Ramos (cell line): ENCODE measurements around the gene WBP2.

Experiments
- in situ Hi-C: fragments of 300-500 bp; cut with MboI; formaldehyde crosslinking; loops from one replicate; pipeline ENCODE4 v1.14.3; 2022; ENCODE audit warnings: low sequenced_read_pairs; ENCODE audit not compliant: unreplicated experiment

The WBP2 gene

DNA sequence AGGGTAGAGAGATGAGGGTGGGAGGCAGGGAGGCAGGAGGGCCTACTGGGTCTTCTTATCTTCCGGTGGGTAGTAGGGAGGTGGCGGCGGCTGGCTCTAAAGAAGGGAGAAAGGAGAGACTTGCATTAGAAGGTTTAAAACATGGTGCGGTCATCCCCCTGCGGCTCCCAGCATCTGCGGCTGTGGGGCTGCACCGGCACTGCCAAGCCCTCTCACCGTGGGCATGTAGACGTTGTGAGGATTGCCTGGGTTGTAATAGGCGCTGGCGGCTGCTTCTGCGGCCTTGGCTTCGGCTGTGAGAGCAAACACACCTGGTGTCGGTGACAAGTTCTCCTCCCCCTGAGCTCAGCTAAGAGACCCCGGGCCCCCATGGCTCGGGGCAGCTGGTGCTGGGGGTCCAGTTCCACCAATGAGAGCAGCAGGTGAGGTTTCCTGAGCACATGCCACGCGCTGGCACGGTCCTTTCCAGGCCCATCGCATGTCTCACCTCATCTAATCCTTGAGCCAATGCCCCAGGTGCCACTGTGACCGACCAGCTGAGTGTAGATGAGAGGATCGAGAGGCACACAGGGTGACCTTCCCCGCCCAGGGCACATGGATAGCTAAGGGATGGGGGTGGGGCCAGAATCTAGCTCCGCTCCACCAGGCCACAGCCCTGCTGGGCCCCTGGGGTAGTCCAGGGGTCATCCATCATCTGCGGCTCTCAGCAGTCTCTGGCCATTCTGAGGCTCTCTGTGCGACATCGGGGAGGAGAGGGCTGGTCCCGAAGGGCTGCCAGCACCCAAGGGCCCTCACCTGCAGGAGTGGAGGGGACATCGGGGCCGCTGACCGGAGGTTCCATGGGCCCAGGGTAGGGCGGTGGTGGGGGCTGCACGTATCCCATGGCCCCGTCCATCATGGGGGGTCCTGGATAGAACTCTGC, 8.2 kb downstream of the WBP2 start:
- in situ Hi-C loops: loop anchor here (10.0 kb wide), 1 partner anchor 242 kb away; no protein-coding TSS in a partner anchor

DNA sequence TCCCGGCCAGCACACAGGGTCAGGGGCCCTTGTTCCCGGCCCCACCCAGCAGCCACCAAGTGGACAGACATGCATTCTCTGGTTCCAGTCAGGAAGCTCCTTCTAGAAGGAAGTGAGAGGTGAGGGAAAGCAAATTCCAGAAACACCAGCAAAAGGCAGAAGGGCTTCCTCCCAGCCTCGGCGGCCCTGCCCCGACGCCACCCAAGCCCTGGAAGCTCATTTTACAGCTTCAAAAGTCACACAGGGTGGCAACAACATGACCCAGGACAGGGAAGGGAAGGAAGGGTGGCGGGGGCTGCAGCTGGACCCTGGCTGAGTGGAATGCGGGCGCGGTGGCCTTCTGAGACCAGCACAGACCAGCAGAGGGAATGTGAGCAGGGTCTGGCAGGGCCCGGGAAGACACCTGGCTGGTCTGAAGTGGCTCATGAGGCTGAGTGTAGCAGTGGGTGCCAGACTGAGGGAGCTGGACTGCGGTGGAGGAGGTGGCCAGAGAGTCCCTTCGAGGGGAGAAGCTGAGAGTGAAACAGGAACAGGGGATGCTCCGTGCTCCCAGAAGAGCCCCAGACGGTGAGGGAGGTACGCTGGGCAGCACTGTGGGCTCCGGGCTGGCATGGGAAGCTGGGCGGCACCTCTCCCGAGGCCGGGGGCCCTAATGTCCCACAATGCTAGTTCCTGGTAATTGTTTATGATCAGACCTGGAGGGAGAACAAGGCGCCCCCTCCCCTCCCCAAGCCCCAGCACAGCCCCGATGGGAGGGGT, 9.0 kb downstream of the WBP2 start:
- in situ Hi-C loops: loop anchor here (10.0 kb wide), 1 partner anchor 241 kb away; no protein-coding TSS in a partner anchor

DNA sequence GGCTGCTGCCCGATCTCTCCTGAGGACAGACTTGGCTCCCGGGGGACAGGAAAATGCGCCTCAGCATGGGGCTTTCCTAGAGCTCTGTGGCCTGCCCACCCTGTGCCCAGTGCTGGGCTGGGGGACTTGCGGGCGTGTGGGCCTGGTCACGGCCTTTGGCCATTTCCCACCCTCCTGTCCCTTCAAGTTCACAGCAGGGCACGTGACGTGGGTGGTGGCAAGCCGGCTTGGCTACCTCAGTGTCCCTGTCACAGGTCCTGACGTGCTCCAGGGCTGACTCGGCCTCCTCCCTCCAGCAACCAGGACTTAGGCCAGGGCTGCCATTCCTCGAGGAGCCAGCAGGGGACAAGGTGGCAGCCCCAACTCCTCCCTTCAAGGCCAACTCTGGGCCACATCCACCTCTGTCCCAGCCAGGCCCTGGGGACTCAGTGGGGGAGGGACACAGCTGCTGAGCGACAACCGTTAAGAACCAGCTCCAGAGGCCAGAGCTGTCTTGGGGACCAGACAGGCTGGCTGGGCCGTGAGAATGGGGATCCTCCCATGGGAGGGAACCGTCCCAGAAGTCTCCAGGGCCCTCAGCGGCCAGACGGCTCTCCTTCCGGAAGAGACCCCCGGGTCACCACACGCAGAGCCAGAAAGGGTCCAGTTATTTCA, 9.9 kb downstream of the WBP2 start:
- in situ Hi-C loops: loop anchor here (10.0 kb wide), 1 partner anchor 240 kb away; no protein-coding TSS in a partner anchor

DNA sequence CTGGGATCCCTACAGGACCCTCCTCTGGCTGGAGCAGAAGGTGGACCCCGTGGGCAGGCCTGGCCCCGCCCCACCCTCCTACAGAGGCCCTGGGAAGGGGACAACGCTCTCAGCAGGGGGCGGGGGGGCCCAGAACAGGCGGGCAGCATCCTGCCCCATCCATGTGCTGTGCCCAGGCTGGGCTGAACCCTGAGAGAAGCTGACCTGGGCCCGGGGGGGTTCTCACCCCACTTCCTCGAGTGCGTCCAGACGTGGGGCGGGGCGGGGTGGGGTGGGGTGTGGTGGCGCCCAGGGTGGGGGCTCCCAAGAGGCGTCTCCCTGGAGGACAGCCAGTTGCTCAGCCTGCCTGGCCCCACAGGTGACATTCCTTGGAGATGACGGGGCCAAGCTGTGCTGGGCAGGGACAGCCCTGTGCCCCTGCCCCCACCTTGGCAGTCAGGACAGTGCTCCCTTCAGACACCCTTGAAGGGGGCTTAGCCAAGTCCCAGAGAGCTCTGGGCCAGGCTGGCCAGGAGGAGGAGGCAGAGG, 10.5 kb downstream of the WBP2 start:
- in situ Hi-C loops: loop anchor here (10.0 kb wide), 1 partner anchor 240 kb away; no protein-coding TSS in a partner anchor

DNA sequence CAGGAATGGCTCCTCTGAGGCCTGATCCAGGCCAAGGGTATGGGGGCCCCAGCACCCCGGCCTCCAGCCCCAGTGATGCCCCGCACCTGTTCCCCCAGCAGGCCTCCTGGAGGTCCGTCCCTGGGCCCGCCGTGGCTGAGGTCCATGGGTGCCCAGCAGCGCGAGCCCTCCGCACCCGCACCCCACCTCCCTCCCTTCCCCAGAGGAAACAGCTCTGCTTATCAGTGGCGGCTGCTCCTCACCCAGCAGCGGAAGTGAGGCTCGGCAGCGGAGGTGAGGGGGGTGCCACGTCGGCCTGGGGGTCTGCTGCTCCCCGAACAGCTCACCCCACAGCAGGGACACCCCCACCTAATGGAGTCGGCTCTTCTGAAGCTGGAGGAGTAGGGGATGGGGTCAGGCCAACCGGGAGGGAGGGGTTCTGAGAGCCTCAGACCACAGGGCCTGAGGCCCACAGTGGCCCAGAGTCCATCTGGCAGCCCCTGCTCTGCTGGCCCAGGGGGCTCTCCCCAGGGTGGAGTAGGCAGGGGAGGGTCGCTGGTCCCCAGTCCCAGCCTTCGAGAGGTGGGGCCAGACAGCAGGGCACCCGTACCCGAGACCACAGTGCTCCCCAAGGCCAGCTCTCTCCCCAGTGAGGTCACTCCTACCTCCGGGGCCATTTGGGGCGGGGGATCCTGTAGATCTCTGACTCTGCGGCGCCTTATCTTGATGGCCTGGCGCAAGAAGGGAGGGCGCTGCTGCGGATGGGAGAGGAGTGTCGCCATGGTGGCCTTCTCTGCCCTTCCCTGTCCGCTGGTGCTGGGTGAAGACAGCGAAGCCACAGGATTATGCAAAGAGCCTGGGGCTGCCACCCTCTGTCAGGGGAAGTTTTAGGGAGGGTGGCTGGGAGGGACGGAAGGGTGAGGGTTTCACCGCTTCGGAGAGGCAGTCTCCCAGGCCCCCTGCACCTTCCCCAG, 11.3 kb downstream of the WBP2 start, which contains the start of gene UNC13D:
TSS of gene UNC13D (minus strand) at position 828 of the 953 bp plus-strand sequence. CDS start at position 761, 67 bp downstream.
- in situ Hi-C loops: loop anchor here (10.0 kb wide), 1 partner anchor 239 kb away; no protein-coding TSS in a partner anchor

DNA sequence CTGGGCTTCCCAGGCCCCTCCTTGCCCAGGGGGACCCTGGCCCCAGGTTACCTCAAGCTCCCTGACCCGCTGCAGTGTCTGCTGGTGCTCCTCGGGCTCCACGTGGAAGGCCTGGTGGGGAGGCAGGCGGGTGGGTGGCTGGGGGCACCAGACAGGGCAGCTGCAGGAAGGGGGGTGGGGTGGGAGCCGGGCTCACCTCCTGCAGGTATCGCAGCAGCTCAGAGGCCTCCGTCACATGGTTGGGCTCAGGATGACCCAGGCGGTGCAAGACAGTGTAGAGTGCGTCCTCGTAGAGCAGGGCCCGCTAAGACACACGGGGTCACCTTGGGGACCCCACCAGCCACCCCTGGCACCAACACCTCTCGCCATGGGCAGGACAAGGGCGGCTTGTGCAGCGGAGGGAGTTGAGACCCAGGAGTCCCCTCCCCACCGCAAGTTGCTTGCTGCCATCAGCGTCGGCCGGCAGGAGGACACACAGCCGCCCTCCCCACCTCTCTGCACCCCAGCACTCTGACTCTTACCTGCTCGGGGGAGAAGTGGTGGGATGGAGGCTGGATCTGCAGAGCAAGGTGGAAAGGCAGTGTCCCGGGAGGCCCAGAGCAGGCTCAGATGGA, 12.1 kb downstream of the WBP2 start:
- in situ Hi-C loops: loop anchor here (10.0 kb wide), 1 partner anchor 238 kb away; no protein-coding TSS in a partner anchor

DNA sequence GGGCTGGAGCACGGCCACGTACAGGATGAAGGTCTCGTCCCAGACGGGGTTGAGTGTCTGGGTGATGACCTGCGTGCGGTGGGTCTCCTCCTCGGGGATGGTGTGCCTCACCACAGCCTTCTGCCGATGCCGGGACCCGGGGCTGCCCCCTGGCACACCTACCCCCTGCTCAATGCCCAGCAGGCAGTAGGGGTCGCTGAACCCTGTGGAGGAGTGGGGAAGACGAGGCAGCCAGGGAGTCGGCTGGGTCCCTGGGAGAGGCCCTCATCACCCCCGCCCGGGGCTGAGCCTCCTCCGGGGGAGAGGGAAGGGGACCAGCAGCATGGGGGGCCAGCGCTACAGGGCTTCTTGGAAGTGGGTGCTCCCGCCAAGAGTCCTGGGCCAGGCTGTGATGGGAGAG, 12.7 kb downstream of the WBP2 start:
- in situ Hi-C loops: loop anchor here (10.0 kb wide), 1 partner anchor 238 kb away; no protein-coding TSS in a partner anchor

DNA sequence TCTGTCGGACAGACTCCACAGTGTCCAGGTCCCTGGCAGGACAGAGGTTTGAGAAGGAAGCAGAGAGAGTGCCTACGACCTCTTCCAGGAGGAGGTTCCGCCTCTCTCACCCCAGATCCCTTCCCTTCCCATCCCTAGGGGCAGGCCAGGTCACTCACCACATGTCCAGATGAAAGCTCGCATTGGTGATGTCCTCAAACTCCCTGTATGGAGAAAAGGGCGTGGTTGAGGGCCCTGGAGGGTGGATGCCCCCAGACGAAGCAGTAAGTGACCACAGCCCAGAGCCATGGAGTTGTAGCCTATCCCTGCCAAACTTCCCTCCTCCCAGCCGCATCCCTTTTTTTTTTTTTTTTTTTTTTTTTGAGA, 14.4 kb downstream of the WBP2 start:
- in situ Hi-C loops: loop anchor here (10.0 kb wide), 1 partner anchor 236 kb away; no protein-coding TSS in a partner anchor

DNA sequence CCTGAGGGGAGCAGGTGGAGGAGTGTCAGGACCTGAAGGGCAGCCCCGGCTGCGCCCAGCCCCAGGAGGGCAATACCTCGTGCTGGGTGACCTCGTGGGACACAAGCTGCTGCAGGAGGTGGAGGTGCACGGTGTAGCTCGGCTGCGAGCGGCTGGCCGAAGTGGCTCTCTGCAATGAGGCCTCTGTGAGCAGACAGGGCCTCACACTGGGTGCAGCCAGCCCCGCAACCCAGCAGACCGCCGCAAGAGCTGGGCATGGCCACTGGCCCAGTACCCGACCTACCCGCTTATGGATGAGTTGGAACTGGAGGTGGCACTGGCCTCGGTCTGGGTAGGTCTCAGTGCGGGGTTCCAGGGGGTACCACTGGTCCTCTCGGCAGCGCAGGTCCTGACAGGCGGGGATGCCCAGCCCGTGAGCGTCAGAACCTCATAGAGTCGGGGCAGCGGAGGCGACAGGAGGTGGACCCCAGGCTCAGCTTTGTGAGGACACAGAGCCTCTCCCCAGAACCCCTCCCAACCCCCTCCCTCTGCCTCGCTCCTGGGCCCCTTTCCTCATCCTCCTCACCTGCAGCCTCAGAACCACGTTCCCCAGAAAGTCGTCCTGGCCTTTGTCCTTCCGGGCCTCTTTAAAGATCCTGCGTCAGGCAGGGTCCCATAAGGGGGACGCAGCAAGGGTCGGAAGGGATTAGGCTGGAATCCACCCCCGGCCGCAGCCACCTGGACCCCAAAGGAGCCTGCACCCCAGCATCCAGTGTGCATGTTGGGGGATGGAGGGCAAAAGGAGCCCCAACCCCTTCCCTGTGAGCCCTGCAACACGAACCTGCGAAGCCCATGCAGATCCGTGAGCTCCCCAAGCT, 15.0 kb downstream of the WBP2 start:
- in situ Hi-C loops: loop anchor here (10.0 kb wide), 1 partner anchor 235 kb away; no protein-coding TSS in a partner anchor

DNA sequence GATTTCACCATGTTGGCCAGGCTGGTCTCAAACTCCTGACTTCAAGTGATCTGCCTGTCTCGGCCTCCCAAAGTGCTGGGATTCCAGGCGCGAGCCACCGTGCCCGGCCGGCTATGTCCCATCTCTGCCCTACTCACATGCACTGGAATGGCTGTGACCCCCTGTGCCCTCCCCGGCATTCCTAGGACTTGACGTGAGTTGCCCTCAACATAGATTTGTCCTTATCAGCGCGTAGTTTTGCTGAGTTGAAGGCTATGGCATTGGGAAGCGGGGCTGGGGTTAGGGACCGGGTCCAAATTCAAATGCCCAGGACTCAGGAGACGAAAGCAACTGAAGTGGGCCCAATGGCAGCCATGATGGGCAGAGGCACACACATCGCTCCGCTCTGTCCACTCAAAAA, 16.7 kb downstream of the WBP2 start:
- in situ Hi-C loops: no loop called here

DNA sequence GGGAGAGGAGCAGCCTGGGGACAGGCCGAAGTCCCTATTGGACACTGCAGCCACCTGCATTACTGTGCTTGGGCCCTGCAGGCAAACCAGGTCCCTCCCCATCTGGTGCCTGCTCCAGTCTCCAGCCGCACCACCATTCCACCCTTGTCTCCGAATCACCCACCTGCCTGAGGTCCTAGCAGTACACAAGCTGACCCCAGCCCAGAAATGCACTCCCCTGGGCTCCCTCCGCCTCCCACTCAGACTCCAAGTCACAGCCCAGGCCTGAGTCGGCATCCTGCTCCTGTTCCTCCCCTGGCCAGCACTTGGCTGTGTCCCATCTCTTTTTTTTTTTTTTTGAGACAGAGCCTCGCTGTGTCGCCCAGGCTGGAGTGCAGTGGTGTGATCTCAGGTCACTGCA, 17.2 kb downstream of the WBP2 start:
- in situ Hi-C loops: no loop called here

DNA sequence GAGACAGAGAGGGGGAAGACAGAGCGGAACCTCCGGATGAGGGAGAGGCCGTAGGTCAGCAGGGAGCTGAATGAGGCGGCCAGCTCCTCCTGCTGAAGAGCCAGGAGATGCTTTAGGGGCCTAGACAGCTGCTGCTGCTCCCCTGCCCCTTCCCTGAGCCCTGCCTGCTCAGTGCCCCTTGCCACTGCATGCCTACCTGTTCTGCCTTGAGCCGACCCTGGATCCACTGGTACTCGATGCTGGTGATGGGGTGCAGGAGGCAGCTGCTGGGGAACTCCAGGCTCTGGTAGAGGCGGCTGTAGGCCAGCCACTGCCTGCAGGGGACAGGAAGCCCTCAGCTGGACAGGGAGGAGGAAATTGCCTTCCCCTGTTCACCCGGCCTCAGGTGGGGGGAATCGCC, 18.5 kb downstream of the WBP2 start:
- in situ Hi-C loops: no loop called here

DNA sequence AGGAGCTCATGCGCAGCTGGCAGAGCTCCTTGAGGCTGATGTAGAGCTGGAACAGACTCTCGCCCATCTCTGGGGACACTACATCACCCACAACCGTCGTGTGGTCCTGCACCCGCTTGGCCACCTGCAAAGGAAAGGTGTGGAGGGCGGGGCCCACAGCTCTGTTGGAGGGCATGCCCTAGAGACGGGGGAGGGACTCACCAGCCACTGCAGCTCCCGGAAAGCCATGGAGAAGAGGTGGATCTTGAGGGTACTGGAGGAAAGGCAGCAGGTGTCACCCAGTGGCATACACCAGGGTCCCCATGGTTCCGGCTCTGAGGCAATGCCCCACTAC, 19.5 kb downstream of the WBP2 start:
- in situ Hi-C loops: no loop called here

DNA sequence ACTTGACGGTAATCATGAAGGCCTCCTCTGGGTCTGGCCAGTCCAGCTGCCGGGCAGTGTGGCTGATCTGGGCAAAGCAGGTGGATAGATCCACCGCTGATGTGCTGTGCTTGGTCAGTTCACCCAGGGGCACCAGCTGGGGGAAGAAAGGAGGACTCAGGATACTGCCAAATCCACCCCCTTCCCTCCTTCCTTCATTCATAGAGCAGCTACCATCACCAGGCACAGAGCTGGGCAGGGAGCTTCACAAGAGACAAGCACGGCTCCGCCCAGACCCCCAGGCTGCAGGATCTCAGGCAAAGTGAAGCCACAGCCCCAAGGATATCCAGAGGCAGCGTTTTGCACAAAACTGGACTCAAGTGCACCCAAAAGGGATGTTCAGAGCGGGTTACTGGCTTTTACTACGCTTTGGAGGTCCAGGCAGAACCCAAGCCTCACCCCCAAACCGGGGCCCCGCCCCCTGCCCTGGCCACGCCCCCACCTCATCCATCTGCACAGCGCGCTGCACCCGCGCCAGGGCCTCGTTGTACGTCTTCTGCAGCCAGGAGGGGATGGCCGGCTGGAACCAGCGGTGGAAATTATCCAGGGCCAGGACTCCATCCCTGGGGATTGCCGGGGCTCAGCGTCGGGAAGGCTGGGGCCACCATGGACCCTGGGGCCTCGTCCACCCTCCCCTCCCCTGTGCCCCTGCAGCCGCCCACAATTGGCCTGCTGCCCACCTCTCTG, 20.0 kb downstream of the WBP2 start:
- in situ Hi-C loops: no loop called here

DNA sequence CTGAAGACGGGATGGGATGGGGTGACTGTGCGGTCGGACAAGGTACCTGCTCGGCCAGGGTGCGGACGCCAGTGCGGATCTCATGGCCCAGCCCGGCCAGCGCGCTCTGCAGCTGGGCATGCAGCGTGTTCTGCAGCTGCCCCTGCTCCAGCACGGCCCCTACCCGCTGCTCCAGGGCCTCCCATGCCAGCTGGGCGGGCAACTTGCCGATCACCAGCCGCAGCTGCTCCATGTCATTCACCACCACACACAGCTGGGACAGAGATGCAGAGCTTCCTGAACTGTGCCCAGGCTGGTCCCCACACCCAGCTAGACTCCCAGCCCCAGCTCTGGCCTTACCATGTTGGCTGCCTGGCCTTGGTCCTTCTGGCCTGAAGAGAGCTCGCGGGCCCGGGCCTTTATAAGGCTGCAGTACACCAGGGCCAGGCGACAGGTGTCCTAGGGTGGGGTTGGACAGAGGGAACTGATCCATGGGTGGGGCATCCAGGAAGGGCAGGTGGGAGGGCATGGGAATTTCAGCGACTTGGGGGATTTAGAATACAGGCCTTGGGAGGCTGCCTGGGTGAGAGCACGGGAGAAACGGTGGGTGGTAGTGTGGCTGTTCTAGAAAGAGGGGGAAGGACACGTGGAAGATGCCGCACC, 20.7 kb downstream of the WBP2 start:
- in situ Hi-C loops: no loop called here

DNA sequence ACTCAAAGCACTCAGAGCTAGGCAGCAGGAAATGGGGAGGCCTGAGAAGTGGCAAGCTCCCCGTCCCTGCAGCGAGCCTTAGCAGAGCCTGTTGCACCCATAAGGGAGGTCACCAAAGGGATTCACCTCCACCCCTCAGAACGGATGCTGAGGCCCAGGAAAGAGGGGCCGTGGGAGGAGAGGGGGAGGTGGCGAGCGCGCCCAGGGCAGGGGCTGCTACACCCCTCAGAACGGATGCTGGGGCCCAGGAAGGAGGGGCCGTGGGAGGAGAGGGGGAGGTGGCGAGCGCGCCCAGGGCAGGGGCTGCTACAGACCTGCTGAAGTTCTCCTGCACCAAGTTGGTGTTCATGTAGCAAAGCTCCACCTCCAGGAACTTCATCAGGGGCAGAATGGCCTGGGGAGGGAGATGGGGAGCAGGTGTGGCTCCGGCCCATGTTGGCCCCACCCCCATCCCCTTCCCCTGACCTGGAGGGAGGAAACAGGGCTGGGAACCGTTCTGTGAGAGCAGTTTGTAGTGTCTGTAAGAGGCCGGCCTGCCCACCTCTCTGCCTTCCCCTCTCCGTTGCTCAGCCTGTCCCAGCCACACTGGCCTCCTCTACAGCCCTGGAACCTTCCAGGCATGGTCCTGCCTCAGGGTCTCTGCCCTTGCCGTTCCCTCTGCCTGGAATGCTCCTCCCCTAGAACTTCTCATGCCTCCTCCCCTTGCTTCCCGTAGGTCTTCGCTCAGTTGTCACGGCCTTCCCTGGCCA, 22.3 kb downstream of the WBP2 start:
- in situ Hi-C loops: no loop called here
